Measurements from ENCODE around the gene ADAP1. TPM values are rescaled to one million over a fixed set of nuclear protein-coding genes. Genes with fewer than 3 reads are reported as not detected.
A peak's percentile ranks its signal among the peaks of the same experiment; 100 is the strongest.

The ADAP1 gene
- total and polyA plus RNA-seq, 2 of the 13 experiments (the other 11 are each of a cell fraction or from before 2014, with no cell fraction given) = 10.5 to 24.6 TPM

DNA sequence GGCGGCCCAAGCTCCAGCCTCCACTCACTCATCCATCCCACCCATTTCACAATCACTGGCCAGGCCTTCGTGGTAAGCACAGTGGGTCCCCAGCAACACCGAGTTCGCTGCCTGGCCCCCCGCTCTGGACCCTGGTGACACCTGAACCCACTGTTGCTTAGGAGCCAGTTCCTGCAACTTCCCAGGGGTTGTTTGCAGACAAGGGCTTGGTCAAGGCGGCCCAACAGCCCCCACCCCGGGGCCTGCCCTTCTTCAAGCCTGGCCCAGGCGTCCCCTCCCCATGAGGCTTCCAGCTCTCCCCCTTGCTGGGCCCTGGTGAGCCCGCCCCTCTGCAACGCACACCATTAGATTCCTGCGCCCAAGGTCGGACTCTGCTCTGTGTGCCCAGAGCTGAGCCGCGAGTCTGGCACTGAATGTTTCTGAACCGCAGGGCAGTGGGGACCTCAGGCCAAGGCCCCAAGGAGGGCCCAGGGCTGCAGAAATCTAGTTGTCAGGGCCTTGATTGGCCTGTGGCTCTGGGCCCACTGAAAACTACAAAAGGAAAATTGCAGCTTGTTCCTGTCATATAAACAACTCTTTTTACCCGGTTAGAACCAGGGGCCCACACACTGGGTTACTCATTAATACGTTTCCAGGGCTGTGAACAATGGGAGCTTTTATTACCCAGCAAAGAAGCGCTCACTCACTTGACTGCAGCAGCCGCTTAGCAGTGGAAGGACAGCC is 23.0 kb upstream of the ADAP1 start (continued):
- peak; percentile 51 for TF ChIP-seq SKI (IDR thresholded peaks at IDR 0.05; ENCODE audit: partially characterized antibody)
- peak; percentile 98 for TF ChIP-seq HNF1B (CRISPR knock-in tag; IDR thresholded peaks at IDR 0.05)
- TF ChIP-seq TRAFD1 (CRISPR knock-in tag; IDR thresholded peaks at IDR 0.05; ENCODE audit: borderline replicate concordance) = no peak
- TF ChIP-seq RXRB (CRISPR knock-in tag; IDR thresholded peaks at IDR 0.05; ENCODE audit: borderline replicate concordance) = peak; percentile 78; the same call in 1 of the 2 replicates
- no peak for TF ChIP-seq ZNF549 (CRISPR knock-in tag; IDR thresholded peaks at IDR 0.05)
- peak; percentile 32; the same call in 1 of the 2 replicates for TF ChIP-seq ONECUT2 (CRISPR knock-in tag; IDR thresholded peaks at IDR 0.05)
- TF ChIP-seq, protein P1, sequence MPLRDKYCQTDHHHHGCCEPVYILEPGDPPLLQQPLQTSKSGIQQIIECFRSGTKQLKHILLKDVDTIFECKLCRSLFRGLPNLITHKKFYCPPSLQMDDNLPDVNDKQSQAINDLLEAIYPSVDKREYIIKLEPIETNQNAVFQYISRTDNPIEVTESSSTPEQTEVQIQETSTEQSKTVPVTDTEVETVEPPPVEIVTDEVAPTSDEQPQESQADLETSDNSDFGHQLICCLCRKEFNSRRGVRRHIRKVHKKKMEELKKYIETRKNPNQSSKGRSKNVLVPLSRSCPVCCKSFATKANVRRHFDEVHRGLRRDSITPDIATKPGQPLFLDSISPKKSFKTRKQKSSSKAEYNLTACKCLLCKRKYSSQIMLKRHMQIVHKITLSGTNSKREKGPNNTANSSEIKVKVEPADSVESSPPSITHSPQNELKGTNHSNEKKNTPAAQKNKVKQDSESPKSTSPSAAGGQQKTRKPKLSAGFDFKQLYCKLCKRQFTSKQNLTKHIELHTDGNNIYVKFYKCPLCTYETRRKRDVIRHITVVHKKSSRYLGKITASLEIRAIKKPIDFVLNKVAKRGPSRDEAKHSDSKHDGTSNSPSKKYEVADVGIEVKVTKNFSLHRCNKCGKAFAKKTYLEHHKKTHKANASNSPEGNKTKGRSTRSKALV (CRISPR knock-in tag; IDR thresholded peaks at IDR 0.05) = peak; percentile 89; the same call in 1 of the 2 replicates
- TF ChIP-seq HHEX (CRISPR knock-in tag; IDR thresholded peaks at IDR 0.05) = no peak
- peak; percentile 32 for TF ChIP-seq KMT2B (CRISPR knock-in tag; IDR thresholded peaks at IDR 0.05)
- no peak for TF ChIP-seq FOXP1 (IDR thresholded peaks at IDR 0.05)
- TF ChIP-seq FOXP1 (CRISPR knock-in tag; IDR thresholded peaks at IDR 0.05) = peak; percentile 73
- no peak for TF ChIP-seq TCF12 (IDR thresholded peaks at IDR 0.05)
- TF ChIP-seq TCF12 (CRISPR knock-in tag; IDR thresholded peaks at IDR 0.05) = no peak; the same call in 1 of the 2 replicates
- TF ChIP-seq ZNF230 (CRISPR knock-in tag; IDR thresholded peaks at IDR 0.05) = no peak
- TF ChIP-seq, protein P2, sequence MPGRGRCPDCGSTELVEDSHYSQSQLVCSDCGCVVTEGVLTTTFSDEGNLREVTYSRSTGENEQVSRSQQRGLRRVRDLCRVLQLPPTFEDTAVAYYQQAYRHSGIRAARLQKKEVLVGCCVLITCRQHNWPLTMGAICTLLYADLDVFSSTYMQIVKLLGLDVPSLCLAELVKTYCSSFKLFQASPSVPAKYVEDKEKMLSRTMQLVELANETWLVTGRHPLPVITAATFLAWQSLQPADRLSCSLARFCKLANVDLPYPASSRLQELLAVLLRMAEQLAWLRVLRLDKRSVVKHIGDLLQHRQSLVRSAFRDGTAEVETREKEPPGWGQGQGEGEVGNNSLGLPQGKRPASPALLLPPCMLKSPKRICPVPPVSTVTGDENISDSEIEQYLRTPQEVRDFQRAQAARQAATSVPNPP (CRISPR knock-in tag; IDR thresholded peaks at IDR 0.05) = peak; percentile 83
- peak; percentile 87; the same call in 1 of the 2 replicates for TF ChIP-seq CREB3 (CRISPR knock-in tag; IDR thresholded peaks at IDR 0.05)
- no peak; the same call in 1 of the 2 replicates for TF ChIP-seq ZNF747 (CRISPR knock-in tag; IDR thresholded peaks at IDR 0.05; ENCODE audit: borderline replicate concordance)
- TF ChIP-seq ZSCAN29 (CRISPR knock-in tag; conservative IDR thresholded peaks at IDR 0.05) = peak; percentile 66
- no peak for TF ChIP-seq TRIM24 (CRISPR knock-in tag; IDR thresholded peaks at IDR 0.05)
- TF ChIP-seq, protein P3, sequence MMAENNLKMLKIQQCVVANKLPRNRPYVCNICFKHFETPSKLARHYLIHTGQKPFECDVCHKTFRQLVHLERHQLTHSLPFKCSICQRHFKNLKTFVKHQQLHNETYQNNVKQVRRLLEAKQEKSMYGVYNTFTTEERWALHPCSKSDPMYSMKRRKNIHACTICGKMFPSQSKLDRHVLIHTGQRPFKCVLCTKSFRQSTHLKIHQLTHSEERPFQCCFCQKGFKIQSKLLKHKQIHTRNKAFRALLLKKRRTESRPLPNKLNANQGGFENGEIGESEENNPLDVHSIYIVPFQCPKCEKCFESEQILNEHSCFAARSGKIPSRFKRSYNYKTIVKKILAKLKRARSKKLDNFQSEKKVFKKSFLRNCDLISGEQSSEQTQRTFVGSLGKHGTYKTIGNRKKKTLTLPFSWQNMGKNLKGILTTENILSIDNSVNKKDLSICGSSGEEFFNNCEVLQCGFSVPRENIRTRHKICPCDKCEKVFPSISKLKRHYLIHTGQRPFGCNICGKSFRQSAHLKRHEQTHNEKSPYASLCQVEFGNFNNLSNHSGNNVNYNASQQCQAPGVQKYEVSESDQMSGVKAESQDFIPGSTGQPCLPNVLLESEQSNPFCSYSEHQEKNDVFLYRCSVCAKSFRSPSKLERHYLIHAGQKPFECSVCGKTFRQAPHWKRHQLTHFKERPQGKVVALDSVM (CRISPR knock-in tag; IDR thresholded peaks at IDR 0.05) = peak; percentile 26; the same call in 1 of the 2 replicates
- peak; percentile 71; the same call in 1 of the 2 replicates for TF ChIP-seq ZBTB20 (CRISPR knock-in tag; IDR thresholded peaks at IDR 0.05; ENCODE audit: borderline replicate concordance, low read depth)
